Gastroesophageal sphincter (tissue), 3 donors: ENCODE results near the gene ZNF182.

ENCODE experiments used
- EP300 ChIP-seq: sonication (generic); formaldehyde crosslinking; IDR thresholded peaks from one replicate; pipeline ENCODE4 v1.6.1; 2017; ENCODE audit warnings: antibody characterized with exemption, mild to moderate bottlenecking
- POLR2A ChIP-seq, 2 donors: fragments of 450-650 bp; IDR thresholded peaks; one replicate each; pipeline ENCODE4 v1.6.1; 2017; ENCODE audit warnings: antibody characterized with exemption in 2 of 2, mild to moderate bottlenecking in 2 of 2, moderate library complexity in 1 of 2
- POLR2AphosphoS5 ChIP-seq: sonication (generic); formaldehyde crosslinking; IDR thresholded peaks from one replicate; pipeline ENCODE4 v1.6.1; 2017; ENCODE audit warnings: antibody characterized with exemption
- TF ChIP-seq, protein P1 (sequence below), 4 experiments: fragments of 200-600 bp in 2 of 4; fragments of 450-650 bp in 2 of 4; sonication (generic) in 1 of 4; IDR thresholded peaks; one replicate each; pipeline ENCODE4 v1.5.1; 2017 to 2019; ENCODE audit warnings: antibody characterized with exemption in 4 of 4, mild to moderate bottlenecking in 2 of 4, moderate library complexity in 2 of 4

DNA sequence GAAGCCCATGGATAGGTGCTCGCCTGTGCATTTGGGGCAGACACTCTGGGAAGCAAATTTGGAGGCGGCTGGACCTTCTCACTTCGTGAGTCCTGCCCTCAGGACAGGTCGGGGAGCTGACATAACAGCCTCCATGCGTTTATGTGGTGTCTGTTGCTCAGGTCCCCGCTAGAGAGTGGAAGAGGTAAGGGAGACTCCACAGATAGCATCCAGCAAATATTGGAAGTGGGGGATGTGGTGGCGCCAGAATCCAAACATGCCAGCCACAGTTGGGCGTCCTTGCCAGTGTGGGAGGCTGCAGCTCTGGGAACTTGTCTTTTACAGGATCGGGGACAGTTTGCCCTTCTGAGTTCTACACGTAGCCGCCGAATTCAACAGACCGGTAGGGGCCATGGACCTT lies 47.8 kb downstream of the ZNF182 start:
- TF ChIP-seq, protein P1, sequence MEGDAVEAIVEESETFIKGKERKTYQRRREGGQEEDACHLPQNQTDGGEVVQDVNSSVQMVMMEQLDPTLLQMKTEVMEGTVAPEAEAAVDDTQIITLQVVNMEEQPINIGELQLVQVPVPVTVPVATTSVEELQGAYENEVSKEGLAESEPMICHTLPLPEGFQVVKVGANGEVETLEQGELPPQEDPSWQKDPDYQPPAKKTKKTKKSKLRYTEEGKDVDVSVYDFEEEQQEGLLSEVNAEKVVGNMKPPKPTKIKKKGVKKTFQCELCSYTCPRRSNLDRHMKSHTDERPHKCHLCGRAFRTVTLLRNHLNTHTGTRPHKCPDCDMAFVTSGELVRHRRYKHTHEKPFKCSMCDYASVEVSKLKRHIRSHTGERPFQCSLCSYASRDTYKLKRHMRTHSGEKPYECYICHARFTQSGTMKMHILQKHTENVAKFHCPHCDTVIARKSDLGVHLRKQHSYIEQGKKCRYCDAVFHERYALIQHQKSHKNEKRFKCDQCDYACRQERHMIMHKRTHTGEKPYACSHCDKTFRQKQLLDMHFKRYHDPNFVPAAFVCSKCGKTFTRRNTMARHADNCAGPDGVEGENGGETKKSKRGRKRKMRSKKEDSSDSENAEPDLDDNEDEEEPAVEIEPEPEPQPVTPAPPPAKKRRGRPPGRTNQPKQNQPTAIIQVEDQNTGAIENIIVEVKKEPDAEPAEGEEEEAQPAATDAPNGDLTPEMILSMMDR (IDR thresholded peaks at IDR 0.05), result no peak
- TF ChIP-seq EP300 (no peak), POLR2A (IDR thresholded peaks at IDR 0.05) (no peak), POLR2AphosphoS5 (no peak)
